Ishikawa (cell line): ENCODE measurements around the gene MPZL2.

ENCODE experiments used
- CEBPB ChIP-seq: IDR thresholded peaks from 2 replicates; pipeline ENCODE4 v1.6.1; 2012
- CREB1 ChIP-seq: IDR thresholded peaks from 2 replicates; pipeline ENCODE4 v1.6.1; 2012; ENCODE audit warnings: low read depth
- EGR1 ChIP-seq: IDR thresholded peaks from 2 replicates; pipeline ENCODE4 v1.6.1; 2012
- EP300 ChIP-seq: IDR thresholded peaks from 2 replicates; pipeline ENCODE4 v1.6.1; 2012; ENCODE audit warnings: borderline replicate concordance
- FOXM1 ChIP-seq: IDR thresholded peaks from 2 replicates; pipeline ENCODE4 v1.6.1; 2012; ENCODE audit warnings: low read depth, borderline replicate concordance
- MAX ChIP-seq: IDR thresholded peaks from 2 replicates; pipeline ENCODE4 v1.6.1; 2012
- NFIC ChIP-seq: IDR thresholded peaks from 2 replicates; pipeline ENCODE4 v1.6.1; 2012
- RAD21 ChIP-seq: IDR thresholded peaks from 2 replicates; pipeline ENCODE4 v1.6.1; 2012; ENCODE audit warnings: low read depth
- REST ChIP-seq: IDR thresholded peaks from 2 replicates; pipeline ENCODE4 v1.6.1; 2012; ENCODE audit warnings: low read depth, mild to moderate bottlenecking
- TAF1 ChIP-seq: IDR thresholded peaks from 2 replicates; pipeline ENCODE4 v1.6.1; 2012; ENCODE audit warnings: low read depth, mild to moderate bottlenecking
- TCF12 ChIP-seq: IDR thresholded peaks from 2 replicates; pipeline ENCODE4 v1.6.1; 2012; ENCODE audit warnings: low read depth
- TEAD4 ChIP-seq: IDR thresholded peaks from 2 replicates; pipeline ENCODE4 v1.6.1; 2012
- USF1 ChIP-seq: IDR thresholded peaks from 2 replicates; pipeline ENCODE4 v1.6.1; 2012
- YY1 ChIP-seq: IDR thresholded peaks from 2 replicates; pipeline ENCODE4 v1.6.1; 2012; ENCODE audit warnings: low read depth
- ZBTB7A ChIP-seq: IDR thresholded peaks from 2 replicates; pipeline ENCODE4 v1.6.1; 2012; ENCODE audit warnings: low read depth

The MPZL2 gene

DNA sequence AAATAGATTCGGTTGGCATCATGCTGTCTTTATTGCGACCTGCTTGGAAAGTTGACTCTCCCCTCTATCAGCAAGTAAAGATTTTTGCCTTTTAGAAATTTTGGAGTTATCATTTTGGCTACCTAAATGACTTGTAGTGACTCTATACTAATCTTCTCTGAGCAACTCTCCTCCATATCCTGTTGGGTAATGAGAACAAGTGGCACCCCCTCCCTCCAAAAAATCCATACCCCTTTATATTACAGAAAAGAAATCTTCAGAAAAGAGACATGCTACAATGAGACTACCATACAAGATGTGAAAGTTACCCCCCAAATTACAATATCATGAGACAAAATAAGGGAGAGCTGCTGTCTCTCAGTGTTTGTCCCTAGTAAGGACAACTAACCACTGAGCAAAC, 40.5 kb downstream of the MPZL2 start:
- TF ChIP-seq TCF12 (no peak), ZBTB7A (no peak), MAX (no peak), YY1 (no peak), TEAD4 (no peak), CEBPB (no peak), EGR1 (no peak), USF1 (no peak), REST (no peak), NFIC (no peak), EP300 (no peak), RAD21 (no peak), CREB1 (no peak), FOXM1 (no peak), TAF1 (no peak)

DNA sequence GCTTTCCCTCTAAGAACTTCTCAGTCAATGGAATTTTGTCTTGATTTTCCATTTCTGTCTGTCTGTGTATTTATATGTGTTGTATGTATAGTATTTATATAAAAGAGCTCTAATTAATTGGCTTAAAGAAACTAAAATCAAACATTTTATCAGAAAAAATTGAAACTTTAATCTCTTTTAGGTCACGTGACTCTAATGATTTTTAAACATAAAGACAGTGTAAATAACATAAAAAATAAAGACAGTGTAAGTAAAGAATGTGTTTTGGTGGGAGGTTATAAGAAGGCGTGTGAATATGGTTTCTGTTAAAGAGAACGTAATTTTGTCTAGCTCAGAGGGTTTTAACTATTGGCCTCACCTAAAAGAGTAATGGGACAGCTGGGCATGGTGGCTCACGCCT, 41.7 kb downstream of the MPZL2 start:
- no peak for TF ChIP-seq TEAD4
- no peak for TF ChIP-seq MAX
- no peak for TF ChIP-seq TCF12

- TF ChIP-seq CEBPB (no peak), FOXM1 (no peak), EGR1 (no peak), YY1 (no peak), RAD21 (no peak), ZBTB7A (no peak), TAF1 (no peak), EP300 (no peak), MAX (no peak), REST (no peak), USF1 (no peak), NFIC (no peak), TCF12 (no peak), TEAD4 (no peak), CREB1 (no peak)
These were observed 42.7 kb downstream of the MPZL2 start for GRCh38 chr11:118221419-118221818.

GRCh38 chr11:118219732-118220131, 44.4 kb downstream of the MPZL2 start:
- TF ChIP-seq TEAD4 (no peak), FOXM1 (no peak), RAD21 (no peak), CEBPB (no peak), EP300 (no peak), CREB1 (no peak), REST (no peak), USF1 (no peak), EGR1 (no peak), TCF12 (no peak), ZBTB7A (no peak), YY1 (no peak), MAX (no peak)
